HG02981 (cell line): ENCODE measurements around the gene SLC25A41.

Experiments used
- ATAC-seq: cut with Tn5 transposase; IDR thresholded peaks from one replicate; pipeline ENCODE4 v1.9.1; 2021; ENCODE audit warnings: mild to moderate bottlenecking, moderate library complexity; ENCODE audit not compliant: unreplicated experiment

Gene SLC25A41

DNA sequence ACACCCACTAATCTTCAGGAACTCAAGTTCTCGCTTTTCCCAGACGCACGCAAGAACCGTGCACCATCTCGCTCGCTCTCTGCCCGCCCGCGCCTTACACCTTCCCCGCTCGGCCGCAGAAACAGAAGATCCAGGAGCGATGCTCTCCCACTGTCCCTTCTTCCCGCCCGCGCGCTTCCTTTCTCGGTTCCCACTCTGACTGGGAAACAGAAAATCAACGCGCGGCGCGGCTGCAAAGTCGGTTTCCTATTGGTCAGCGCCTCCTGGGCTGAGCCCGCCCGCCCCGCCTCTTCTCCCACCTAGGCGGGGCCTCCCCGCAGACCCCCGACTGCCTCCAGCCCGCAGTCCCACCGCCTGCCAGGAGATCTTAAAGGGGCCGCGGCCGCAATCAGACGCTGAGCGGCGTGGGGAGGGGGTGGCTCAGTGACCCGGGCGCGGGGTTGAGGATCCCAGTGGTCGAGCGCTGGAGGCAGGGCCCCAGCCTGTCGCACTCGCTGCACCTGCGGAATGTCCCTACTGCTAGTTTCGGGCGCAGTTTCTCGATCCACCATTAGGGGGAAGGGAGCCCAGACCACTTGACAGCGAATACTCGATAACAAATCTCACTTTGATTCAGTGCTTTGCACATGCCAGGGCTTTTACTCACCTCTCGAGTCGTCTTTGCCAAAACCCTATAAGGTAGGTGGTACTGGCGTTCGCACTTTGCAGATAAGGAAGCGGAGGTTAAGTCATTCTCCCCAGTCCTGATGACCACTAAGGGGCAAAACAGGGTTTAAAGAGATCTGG is 26.7 kb upstream of the SLC25A41 start:
- peak; percentile 65 for ATAC-seq

GRCh38 chr19:6459262-6460098 is 25.9 kb upstream of the SLC25A41 start, which contains the start of gene SLC25A23:
SLC25A23 (minus strand) TSS chr19:6459792; CDS start chr19:6459628, 164 bp downstream.
- peak; percentile 30 for ATAC-seq

DNA sequence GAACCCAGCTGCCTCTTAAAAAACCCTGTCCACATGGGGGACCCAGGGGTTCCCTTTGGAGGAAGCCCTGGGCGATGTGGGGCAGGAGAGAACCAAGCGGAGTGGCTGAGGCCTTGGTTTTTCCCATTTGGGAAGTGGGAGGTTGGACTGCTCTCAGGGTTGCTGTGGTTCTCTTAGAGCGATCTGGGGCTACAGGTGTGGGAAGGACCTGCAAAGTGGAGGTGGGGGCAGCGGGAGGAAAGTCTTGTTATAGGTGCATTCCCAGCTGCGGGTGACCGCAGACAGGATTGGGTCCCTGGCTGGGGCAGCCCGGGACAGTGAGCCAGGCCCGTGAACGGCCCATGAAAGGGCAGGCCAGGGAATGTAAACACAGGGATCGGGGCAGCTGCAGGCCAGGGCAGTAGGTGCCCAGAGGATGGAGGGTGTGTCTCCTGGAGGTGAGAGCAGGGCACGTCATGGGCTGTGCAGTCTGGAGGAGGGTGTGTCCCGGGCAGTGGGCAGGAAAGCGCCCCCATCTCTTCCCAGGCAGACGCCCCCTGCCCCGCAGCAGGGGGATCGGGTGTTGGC is 25.2 kb upstream of the SLC25A41 start:
- ATAC-seq: no peak

GRCh38 chr19:6457958-6458694 is 24.6 kb upstream of the SLC25A41 start:
- ATAC-seq: no peak

GRCh38 chr19:6455924-6456323 is 22.4 kb upstream of the SLC25A41 start:
- ATAC-seq: no peak

DNA sequence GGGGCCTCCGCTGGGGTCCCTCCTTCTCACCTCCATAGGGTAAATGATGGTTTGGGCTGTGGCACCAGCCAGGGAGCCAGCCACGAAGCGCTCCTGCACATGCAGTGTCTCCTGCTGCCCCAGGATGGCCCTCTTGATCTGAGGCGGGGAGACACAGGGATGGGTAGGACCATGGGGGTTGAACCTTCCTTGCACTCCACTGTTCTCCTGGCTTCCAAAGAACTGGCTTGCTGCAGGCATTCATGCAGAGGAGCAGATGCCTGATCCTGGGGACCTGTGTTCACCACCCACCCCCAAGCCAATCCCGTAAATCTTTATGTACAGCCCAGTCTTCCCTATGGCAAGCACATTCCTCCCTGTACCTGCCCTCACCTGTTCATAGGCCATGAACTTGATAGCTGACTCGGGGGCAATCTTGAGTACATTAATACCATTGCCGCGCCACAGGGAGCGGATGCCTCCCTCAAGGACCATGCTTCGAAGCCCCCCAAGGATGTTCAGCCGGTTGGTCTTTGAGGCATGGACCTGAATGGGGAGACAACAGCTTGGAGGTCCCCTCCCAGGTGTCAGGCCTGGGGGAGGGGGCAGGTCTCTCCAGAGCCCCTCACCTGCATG is 20.5 kb upstream of the SLC25A41 start:
- ATAC-seq: no peak

DNA sequence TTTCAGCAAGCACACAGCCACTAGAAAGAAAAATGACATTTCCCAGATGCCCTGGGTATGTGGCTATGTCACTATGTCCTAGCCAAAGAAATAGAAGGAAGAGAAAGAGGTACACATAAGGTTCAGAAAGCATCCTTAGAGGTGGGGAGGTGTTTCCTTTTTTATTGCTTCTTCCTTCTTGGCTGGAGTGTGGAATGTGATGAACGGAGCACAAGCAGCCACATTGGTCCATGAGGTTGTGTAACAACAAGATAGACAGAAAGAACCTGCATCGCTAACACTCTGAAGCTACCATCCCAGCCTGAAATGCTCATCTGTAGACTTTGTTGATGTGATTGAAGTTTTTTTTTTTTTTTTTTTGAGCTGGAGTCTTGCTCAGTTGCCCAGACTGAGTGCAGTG is 19.3 kb upstream of the SLC25A41 start:
- ATAC-seq: no peak

DNA sequence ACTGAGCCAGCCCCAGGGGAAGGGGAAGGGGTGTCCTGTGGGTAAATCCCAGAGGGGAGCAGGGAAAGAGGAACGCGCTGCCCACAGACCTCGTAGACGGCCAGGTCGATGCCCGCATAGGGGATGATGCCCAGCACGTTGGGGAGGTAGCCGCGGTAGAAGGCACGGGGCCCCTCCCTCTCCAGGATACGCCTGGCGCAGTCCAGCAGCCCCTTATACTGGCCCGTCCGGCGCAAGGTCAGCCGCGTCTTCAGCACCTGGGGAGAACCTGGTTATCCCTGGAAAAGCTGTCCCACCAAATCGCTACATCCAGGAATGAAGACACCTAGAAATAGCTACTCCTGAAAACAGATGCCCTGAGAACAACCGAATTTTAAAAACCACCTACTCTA is 18.7 kb upstream of the SLC25A41 start:
- no peak for ATAC-seq

- no peak for ATAC-seq
Observed at GRCh38 chr19:6451583-6452222, 18.1 kb upstream of the SLC25A41 start.

DNA sequence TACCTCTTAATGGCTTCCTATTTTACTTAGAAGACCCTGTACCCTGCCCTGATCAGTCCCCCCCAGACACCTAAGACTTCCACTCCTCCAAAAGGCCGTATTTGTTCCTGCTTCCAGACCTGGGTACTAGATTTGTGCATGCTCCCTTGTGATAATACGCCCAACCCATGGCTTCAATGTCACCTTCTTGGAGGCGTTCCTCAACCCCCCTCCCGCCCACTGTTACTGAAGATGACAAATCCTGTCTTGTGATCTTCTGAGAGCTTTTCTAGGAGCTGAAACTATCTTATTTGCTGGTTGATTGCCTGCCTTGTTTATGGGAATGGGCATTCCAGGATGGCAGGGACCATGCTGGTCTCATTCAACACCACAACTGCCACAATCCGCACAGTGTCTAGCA is 16.6 kb upstream of the SLC25A41 start:
- no peak for ATAC-seq

DNA sequence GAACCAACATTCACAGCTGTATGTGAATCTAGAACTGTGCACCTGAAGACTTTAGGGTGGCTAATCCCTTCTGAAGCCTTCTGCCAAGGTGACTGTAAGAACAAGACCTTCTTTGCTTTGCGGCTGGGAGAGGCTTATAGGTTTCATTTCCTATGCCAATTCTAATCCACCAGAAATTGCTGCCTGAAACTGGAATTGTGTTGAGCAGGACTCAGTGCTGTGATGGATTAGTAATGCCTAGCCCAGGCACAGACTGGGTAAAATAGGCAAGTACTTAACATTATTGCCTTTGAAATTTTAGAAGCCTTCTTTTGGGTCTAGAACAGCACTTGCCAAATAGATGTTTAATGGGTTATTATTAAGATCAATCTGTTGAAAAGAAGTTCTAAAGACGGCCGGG is 14.5 kb upstream of the SLC25A41 start:
- no peak for ATAC-seq

GRCh38 chr19:6446452-6446851 is 12.9 kb upstream of the SLC25A41 start:
- ATAC-seq: no peak

DNA sequence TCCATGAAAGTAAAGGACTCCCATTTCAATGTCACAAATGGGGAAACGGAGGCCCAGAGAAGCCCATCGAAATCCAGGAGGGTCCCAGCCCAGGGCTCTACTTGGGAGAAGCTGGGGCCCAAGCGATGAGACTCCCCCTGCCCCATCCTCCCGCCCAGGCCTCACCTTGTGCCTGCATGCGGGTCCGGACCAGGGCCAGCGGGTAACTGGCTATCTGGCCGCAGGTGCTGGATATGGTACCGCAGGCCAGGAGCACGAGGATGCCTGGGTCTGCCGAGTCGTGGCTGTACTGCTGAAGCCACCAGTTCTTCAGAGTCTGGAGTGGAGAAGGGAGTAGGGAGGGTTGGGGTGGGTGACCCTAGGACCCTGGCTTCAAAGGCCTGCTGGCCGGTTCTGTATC is 10.4 kb upstream of the SLC25A41 start:
- ATAC-seq: no peak

DNA sequence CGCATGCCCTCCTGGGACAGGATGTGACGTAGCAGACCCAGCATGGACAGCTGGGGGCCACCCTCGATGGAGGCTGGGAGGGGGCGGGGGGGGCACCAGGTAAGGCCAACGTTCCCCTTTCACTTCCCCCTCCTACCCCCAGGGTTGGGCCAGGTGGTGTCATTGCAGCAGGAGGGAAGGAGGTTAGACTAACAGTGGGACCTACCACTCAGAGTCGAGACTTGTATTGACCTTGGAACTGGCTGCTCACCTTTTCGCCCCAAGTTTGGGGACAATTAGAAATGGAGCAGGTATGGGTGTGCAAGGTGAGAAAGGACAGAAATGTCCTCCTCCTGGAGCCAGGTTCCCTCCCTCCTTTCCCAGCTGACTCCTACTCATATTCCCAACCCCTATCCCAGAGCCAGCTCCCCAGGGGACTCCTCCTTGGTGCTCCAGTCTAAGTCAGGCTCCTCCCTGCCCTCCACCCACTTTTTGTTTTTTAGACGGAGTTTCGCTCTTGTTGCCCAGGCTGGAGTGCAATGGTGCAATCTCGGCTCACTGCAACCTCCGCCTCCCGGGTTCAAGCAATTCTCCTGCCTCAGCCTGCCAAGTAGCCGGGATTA is 8.6 kb upstream of the SLC25A41 start:
- ATAC-seq: no peak

DNA sequence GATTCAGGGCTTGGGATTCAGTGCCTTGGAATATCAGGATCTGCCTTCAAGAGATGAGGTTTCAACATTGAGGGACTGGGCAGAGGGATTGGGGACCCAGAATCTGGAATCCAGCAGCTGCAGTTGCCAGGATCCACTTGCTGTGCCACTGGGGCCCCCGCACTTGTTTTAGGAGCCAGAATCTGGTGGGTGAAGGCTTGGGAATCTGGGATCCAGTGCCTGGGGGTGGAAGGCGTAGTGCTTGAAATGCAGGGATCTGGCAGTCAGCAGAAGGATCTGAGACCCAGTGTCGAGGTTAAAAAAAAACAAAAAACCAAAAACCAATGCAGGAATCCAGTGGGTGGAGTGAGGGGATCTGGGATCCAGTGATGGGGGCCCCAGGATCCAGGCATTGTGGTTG is 7.3 kb upstream of the SLC25A41 start:
- no peak for ATAC-seq

- ATAC-seq: no peak
Observed at GRCh38 chr19:6439743-6440142, 6.2 kb upstream of the SLC25A41 start.

GRCh38 chr19:6433165-6433564 is 398 bp downstream of the SLC25A41 start:
- no peak for ATAC-seq

DNA sequence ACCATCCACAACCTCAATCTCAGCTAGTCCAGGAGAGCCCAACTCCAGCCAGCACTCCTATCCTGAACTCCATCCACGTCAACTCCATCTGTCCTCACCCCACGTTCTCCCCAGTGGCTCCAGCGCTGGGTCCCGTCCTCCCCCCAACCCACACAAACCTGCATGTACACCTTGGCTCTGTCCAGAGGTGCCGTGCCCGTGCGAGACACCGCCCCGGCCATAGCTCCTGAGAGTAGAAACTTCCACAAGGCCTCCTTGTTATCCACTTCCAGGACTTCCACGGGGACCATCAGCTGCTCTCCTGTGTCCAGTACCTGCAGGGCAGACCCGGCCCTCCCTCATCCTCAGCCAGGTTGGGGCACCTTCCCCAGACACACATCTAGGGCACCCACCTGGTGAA is 1.7 kb downstream of the SLC25A41 start:
- ATAC-seq: no peak

GRCh38 chr19:6429419-6430221 is 3.9 kb downstream of the SLC25A41 start:
- ATAC-seq: no peak
